Loucy (cell line): Measurements from ENCODE around the gene SCGB1D1.
"Not testable (repeated sequence)": the region's sequence is repeated elsewhere in the genome, so short reads cannot be mapped to it uniquely, and the experiment has no call there.

Source experiments
- H2AFZ ChIP-seq: fragments of 200-600 bp; sonication (generic); 2 replicates; pipeline ENCODE4 v1.6.0; 2016; ENCODE audit warnings: antibody characterized with exemption, mild to moderate bottlenecking, low read length, moderate library complexity
- H3F3A ChIP-seq: fragments of 200-600 bp; 2 replicates; pipeline ENCODE4 v1.6.0; 2016; ENCODE audit warnings: antibody characterized with exemption, low read depth, mild to moderate bottlenecking
- H3K27me3 ChIP-seq: fragments of 200-600 bp; sonication (generic); 2 replicates; pipeline ENCODE4 v1.6.1; 2014; ENCODE audit warnings: low read length, mild to moderate bottlenecking; ENCODE audit not compliant: insufficient read depth, poor library complexity, severe bottlenecking
- H3K36me3 ChIP-seq: fragments of 200-600 bp; sonication (generic); 2 replicates; pipeline ENCODE4 v1.6.1; 2016; ENCODE audit warnings: low read length; ENCODE audit not compliant: insufficient read depth
- H3K4me1 ChIP-seq: fragments of 200-600 bp; sonication (generic); 2 replicates; pipeline ENCODE4 v1.5.1; 2014; ENCODE audit warnings: low read length, mild to moderate bottlenecking; ENCODE audit not compliant: insufficient read depth, poor library complexity, severe bottlenecking
- H3K4me2 ChIP-seq: fragments of 200-600 bp; sonication (generic); 2 replicates; pipeline ENCODE4 v1.6.0; 2014; ENCODE audit warnings: antibody characterized with exemption, low read length, low read depth, mild to moderate bottlenecking; ENCODE audit not compliant: poor library complexity, severe bottlenecking
- H3K4me3 ChIP-seq: fragments of 200-600 bp; sonication (generic); 2 replicates; pipeline ENCODE4 v1.5.1; 2014; ENCODE audit warnings: low read length, mild to moderate bottlenecking, mixed read lengths; ENCODE audit not compliant: poor library complexity, severe bottlenecking
- H3K79me2 ChIP-seq: fragments of 200-600 bp; sonication (generic); 2 replicates; pipeline ENCODE4 v1.6.1; 2014; ENCODE audit warnings: low read length; ENCODE audit not compliant: insufficient read depth
- H3K9ac ChIP-seq: fragments of 200-600 bp; sonication (generic); 2 replicates; pipeline ENCODE4 v1.6.0; 2014; ENCODE audit warnings: mild to moderate bottlenecking, low read depth, low read length, moderate library complexity; ENCODE audit not compliant: poor library complexity, severe bottlenecking
- H3K9me2 ChIP-seq: fragments of 200-600 bp; sonication (generic); replicated peaks from 2 replicates; pipeline ENCODE4 v1.6.1; 2016; ENCODE audit warnings: low read depth, low read length, mixed read lengths
- H3K9me3 ChIP-seq: fragments of 200-600 bp; sonication (generic); 2 replicates; pipeline ENCODE4 v1.6.1; 2014; ENCODE audit warnings: mild to moderate bottlenecking, antibody characterized with exemption, low read length, low read depth; ENCODE audit not compliant: insufficient read depth
- H4K20me1 ChIP-seq: fragments of 200-600 bp; sonication (generic); 2 replicates; pipeline ENCODE4 v1.6.0; 2014; ENCODE audit warnings: antibody characterized with exemption, low read length, mild to moderate bottlenecking; ENCODE audit not compliant: insufficient read depth, poor library complexity, severe bottlenecking
- CTCF ChIP-seq: fragments of 200-600 bp; sonication (generic); conservative IDR thresholded peaks from 2 replicates; pipeline ENCODE4 v1.5.1; 2014; ENCODE audit warnings: mild to moderate bottlenecking, antibody characterized with exemption, low read length
- EZH2phosphoT487 ChIP-seq: fragments of 200-600 bp; IDR thresholded peaks from 2 replicates; pipeline ENCODE4 v1.6.1; 2018; ENCODE audit warnings: antibody characterized with exemption, mild to moderate bottlenecking, moderate library complexity, borderline replicate concordance

SCGB1D1 gene

GRCh38 chr11:62193952-62194351, 3.9 kb downstream of the SCGB1D1 start:
- Histone ChIP-seq H3K4me1 (no peaks in the 10 kb centered on the region), H3K27me3 (no peaks in the 10 kb centered on the region), H3K4me2 (no peak overlapping the region)

GRCh38 chr11:62195010-62195409, 5.0 kb downstream of the SCGB1D1 start:
- H3K4me2 ChIP-seq, H3K27me3 ChIP-seq, H3K4me1 ChIP-seq, H3F3A ChIP-seq, H3K9ac ChIP-seq, H3K36me3 ChIP-seq, H3K9me2 ChIP-seq, H3K79me2 ChIP-seq, H2AFZ ChIP-seq, H3K4me3 ChIP-seq, H3K9me3 ChIP-seq, H4K20me1 ChIP-seq: not testable (repeated sequence)

More at GRCh38 chr11:62193952-62194351, 3.9 kb downstream of the SCGB1D1 start:
- no peaks in the 10 kb centered on the region for H3K79me2 ChIP-seq
- H3K9me2 ChIP-seq = no peaks in the 10 kb centered on the region
- no peak overlapping the region for H3K4me3 ChIP-seq
- no peaks in the 10 kb centered on the region for H4K20me1 ChIP-seq
- H3F3A ChIP-seq = no peaks in the 10 kb centered on the region
- TF ChIP-seq EZH2phosphoT487 = no peak
- no peak for TF ChIP-seq CTCF
- no peak overlapping the region for H2AFZ ChIP-seq
- H3K9ac ChIP-seq = no peak overlapping the region
- no peaks in the 10 kb centered on the region for H3K36me3 ChIP-seq
- no peaks in the 10 kb centered on the region for H3K9me3 ChIP-seq

DNA sequence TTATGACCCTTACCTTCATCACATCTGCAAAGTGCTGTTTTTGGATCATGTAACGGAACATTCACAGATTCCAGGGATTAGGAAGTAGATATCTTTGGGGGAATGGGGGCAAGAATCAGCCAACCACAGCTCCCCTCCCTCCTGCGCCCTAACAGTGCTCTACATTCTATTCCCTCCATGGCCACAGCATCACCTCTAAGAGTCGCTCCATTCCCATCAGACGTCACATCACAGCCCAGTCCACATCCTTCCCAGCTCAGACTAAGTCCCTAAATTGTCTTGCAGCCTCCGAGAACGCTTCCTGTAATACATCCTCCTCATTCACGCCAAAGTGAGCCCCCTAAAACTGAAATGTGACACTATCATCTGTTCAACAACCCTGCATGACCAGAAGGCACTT, 5.9 kb downstream of the SCGB1D1 start:
- H3K36me3 ChIP-seq = no peaks in the 10 kb centered on the region
- H3K79me2 ChIP-seq = no peaks in the 10 kb centered on the region
- TF ChIP-seq EZH2phosphoT487 (no peak), CTCF (no peak)
- no peaks in the 10 kb centered on the region for H3F3A ChIP-seq
- no peaks in the 10 kb centered on the region for H3K9me3 ChIP-seq
- H3K27me3 ChIP-seq = no peaks in the 10 kb centered on the region
- H3K4me1 ChIP-seq = no peaks in the 10 kb centered on the region
- H2AFZ ChIP-seq = no peak overlapping the region
- H3K9ac ChIP-seq = no peak overlapping the region
- H3K4me3 ChIP-seq = no peak overlapping the region
- H4K20me1 ChIP-seq = no peaks in the 10 kb centered on the region
- H3K9me2 ChIP-seq = no peaks in the 10 kb centered on the region
- H3K4me2 ChIP-seq = no peak overlapping the region

- not testable (repeated sequence) for H3K4me2 ChIP-seq, H4K20me1 ChIP-seq, H3F3A ChIP-seq, H3K27me3 ChIP-seq, H3K36me3 ChIP-seq, H3K79me2 ChIP-seq, H3K9ac ChIP-seq, H3K9me3 ChIP-seq, H3K4me3 ChIP-seq, H2AFZ ChIP-seq, H3K4me1 ChIP-seq, H3K9me2 ChIP-seq
These were observed 7.4 kb downstream of the SCGB1D1 start for GRCh38 chr11:62197400-62197799.
